ENCODE measurements around the gene TCEA2. TPM values are rescaled to one million over a fixed set of nuclear protein-coding genes. Genes with fewer than 3 reads are reported as not detected.

Gene TCEA2
- total RNA-seq, 1 experiment from 2014 or later, result 28.2 TPM

DNA sequence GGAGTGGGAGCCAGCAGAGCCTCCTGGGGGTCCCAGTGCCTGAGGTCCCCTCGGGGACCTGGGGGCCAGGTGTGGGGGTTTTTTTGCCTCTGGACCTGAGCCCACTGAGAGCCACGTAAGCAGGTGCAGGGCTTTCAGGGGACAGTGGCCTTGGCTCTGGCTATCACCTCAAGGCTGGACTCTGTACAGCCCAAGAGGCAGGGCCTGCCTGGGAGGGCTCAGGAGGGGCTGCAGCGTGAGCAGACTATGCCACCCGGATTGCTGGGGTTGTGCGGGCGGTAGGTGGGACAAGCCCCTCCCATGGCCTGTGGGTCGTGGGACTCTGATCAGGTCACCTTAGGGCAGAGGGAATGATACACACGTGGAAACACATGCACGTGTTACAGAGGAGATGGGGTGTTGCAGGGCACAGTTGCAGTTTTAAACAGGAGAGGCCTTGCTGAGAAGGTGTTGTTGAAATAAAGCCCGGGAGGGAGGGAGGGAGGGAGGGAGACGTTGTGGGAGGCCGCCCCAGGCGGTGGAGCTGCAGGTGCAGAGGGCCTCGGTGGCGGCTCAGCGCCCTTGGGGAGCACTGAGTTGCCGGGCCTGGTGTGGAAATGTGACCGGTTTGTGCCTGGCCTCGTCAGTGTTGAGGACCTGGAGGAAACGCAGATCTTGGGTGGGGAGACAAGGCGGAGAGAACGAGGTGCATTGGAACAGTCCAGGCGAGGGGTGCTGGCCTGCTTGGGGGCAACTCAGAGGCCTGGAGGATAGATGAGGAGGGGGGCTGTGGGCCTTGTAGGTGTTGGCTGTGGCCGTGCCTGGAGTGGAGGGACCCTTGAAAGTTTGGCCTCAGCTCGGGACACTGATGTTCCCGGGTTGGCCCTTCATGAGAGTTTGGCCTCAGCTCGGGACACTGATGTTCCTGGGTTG, 2.3 kb downstream of the TCEA2 start:
- DNase-seq (ENCODE audit: low read depth), result no peak

DNA sequence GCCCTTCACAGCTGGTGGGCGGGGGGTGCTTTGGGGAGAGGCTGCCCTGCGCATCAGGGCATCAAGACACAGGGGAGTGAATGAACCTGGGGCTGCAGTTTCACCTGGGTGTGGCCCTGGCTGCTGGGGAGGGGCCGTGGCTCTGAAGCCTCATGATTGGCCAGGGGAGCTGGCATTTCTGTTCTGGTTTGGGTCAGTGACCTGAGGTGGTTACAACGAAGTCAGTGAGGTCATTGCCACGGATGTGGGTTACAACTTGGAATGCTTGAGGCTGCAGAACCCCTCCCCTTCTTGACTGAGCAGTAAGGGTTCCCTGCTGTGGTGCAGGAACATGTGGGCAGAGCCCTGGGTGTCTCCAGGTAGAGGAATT, 3.0 kb downstream of the TCEA2 start:
- DNase-seq (ENCODE audit: low read depth), result peak; percentile 81

DNA sequence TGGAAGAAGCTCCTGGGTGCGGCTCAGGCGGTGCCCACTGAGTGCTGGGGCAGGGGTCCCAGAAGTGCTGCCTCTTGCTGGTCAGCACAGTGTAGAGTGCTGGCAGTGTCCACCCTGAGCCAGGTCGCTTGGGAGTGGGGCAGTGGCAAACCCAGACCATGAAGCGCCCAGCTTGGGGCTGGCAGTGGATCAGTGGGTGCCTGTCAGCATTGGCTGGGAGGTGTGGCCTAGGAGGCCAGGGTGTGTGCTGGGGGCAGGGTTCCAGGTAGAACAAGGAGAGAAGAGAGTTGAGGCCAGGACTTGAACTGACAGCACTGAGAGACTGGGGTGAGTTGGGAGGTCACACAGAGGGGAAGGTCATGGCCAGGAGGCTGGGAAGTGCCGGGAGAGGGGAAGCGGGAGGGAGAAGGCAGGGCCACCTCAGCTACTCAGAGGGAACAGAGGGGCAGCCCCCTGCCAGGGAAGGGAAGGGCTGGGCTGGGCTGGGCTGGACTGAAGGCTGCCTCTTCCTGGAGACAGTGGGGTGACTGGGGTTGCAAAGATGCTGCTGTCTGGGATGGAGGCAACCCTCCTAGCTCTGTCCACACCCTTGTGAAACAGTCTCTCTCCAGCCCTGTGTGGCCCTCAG, 4.1 kb downstream of the TCEA2 start:
- DNase-seq (ENCODE audit: low read depth), result no peak

- no peak for DNase-seq (ENCODE audit: low read depth)
Observed at GRCh38 chr20:64067733-64068307, 4.8 kb downstream of the TCEA2 start.

DNA sequence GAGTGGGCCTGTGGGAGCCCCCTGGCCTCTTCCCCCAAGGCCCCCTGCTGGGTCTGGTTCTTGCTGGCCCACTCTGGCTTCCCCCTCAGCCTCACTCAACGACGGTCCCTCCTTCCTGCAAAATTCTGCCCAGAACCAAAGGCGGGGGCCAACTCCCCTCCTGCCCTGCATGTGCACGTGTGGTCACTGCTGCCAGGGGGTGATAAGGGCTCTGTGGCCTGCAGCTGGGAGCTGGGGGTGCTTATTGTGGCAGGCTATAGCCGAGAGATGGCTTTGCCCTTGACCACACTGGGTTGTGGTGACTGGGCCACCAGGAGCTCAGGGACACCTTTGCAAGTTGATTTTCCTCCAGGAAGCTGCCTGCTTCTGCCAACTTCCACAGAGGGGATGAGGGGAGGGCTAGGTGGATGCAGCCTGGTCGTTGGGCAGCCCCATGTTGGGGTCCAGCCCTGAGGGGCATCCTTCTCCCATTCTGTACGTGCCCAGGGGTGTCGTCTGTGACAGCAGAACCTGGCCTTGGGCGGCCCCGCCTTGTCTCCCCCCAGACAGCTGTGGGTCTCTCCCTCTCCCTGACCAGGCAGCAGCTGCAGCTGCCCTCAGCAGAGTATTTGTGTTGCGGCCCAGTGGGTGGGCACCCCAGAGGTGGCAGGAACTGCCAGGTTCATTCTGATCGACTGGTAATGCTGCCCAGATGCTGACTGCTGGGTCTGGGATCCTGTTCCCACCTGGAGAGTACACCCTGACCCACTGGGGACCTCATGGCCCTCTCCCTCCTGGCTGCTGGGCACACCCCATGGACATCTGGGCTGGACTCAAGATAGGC, 5.6 kb downstream of the TCEA2 start:
- no peak for DNase-seq (ENCODE audit: low read depth)

GRCh38 chr20:64069209-64069613, 6.2 kb downstream of the TCEA2 start:
- no peak for DNase-seq (ENCODE audit: low read depth)

- DNase-seq (ENCODE audit: low read depth), result peak; percentile 29
Observed at GRCh38 chr20:64069614-64070243, 6.7 kb downstream of the TCEA2 start.

GRCh38 chr20:64070244-64070993, 7.4 kb downstream of the TCEA2 start:
- DNase-seq (ENCODE audit: low read depth), result no peak

DNA sequence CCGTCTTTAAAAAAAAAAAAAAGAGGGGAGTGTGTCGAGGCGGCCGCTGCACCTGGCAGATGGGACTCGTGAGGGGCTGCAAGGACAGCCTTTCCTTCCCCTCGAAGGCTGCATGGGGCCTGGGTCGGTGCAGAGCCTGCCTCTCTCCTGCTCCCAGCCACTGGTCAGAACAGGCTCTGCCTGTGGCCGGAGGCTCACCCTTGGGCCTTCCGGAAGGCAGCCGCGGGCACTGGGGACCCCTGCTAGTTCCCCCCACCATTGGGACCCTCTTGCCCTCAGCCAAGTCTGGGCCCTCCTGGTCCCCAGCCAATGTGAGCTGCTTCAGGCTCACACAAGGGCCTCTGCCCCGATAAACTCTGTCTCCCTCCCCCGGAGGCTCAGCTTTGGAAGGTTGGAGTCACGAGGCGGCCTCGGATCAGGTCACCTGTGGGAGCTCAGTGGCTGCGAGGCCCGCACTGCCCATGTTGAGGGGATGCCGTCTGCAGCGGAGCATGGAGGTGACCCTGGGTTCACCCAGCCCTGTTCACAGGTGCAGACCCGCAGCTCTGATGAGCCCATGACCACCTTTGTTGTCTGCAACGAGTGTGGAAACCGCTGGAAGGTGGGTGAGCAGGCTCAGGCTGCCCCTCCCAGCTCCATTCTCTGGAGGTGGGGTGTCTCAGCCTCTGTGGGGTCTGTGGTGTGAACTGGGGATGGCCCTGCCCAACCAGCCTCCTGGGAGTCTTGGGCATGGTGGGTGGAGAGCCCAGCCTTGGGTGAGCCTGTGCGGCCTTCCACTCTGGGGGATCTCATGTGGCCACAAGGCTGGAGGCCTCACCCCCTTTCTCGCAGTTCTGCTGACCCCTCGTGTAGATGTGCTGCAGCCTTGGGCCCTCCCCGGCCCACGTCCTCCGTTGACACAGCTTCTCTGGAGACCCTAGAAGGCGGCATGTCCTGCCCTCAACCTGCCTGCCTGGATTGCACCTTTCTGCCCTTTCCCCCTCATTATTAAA, 8.6 kb downstream of the TCEA2 start:
- no peak for DNase-seq (ENCODE audit: low read depth)

GRCh38 chr20:64072498-64073063, 9.6 kb downstream of the TCEA2 start:
- DNase-seq (ENCODE audit: low read depth), result no peak

DNA sequence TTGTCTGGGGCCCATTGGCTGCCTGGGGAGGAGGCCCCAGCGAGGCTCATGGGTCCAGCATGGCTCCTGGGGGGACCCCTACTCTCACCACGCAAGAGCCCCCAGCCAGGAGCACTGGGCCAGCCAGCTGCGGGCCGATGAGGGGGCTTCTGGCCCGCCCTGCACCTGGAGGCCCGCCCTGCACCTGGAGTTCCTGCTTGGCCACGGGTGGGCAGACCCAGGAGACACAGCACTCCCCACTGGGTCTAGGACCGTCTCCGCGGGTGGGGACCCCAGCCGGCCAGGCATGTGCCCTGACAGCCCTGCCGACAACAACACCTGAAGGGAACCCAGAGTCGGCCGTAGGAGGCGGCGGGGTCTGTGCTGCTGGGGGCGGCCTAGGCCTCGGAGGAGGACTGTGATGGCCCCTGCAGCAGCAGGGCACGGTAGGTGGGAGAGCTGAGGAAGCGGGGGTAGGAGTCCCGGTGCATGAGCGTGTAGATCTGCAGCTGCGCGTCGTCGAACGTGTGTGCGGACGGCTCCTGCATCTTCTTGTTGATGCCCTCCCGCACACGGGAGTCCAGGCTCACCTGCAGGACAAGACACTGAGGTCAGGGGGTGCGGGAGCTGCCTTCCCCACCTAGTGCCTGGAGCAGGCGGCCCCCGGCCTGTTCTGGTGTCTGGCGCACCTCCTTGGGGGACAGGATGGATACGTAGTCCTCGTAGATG, 10.6 kb downstream of the TCEA2 start:
- no peak for DNase-seq (ENCODE audit: low read depth)

DNA sequence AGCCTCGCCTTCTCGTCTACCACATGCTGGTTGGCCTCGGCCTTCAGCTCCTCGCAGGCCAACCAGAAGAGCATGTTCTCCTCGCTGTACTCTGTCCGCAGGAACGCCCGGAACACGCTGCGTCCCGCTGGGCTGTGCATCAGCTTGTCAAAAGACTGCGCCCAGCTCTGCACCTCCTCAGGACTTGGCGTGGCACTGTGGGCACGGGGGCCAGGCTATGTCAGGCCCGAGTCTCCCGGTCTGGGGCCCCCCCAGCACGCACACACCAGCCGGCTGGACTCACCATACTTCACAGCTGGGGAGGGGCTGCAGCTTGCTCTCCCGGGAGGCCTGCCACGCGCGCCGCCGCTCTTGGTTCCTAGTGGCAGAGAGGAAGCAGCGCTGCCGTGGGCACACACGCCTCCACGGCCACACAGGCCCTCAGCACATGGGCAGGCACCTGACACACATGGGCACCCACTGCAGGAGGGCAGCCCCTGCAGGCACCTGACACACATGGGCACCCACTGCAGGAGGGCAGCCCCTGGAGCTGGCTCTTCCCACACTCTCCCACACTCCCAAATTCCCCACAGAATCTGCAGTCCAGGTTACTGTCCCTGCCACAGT, 11.3 kb downstream of the TCEA2 start:
- no peak for DNase-seq (ENCODE audit: low read depth)

- no peak for DNase-seq (ENCODE audit: low read depth)
Observed at GRCh38 chr20:64074963-64075362, 12.0 kb downstream of the TCEA2 start.

DNA sequence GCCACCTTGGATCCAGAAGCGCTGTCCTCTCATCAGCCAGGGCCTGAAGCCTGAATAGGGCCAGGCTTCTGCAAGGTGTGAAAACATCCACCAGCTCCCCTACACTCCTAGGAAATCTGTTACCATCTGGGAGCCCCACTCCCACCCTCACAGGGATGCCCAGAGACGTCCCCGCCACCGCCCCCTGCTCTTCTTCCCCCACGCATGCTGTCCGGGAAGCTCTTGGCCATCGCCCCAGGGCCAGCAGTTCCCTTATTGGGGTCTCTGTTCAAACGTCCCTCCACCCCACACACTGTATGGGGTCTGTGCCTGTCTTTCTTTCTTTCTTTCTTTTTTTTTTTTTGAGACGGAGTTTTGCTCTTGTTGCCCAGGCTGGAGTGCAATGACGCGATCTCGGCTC, 12.6 kb downstream of the TCEA2 start:
- DNase-seq (ENCODE audit: low read depth), result no peak

DNA sequence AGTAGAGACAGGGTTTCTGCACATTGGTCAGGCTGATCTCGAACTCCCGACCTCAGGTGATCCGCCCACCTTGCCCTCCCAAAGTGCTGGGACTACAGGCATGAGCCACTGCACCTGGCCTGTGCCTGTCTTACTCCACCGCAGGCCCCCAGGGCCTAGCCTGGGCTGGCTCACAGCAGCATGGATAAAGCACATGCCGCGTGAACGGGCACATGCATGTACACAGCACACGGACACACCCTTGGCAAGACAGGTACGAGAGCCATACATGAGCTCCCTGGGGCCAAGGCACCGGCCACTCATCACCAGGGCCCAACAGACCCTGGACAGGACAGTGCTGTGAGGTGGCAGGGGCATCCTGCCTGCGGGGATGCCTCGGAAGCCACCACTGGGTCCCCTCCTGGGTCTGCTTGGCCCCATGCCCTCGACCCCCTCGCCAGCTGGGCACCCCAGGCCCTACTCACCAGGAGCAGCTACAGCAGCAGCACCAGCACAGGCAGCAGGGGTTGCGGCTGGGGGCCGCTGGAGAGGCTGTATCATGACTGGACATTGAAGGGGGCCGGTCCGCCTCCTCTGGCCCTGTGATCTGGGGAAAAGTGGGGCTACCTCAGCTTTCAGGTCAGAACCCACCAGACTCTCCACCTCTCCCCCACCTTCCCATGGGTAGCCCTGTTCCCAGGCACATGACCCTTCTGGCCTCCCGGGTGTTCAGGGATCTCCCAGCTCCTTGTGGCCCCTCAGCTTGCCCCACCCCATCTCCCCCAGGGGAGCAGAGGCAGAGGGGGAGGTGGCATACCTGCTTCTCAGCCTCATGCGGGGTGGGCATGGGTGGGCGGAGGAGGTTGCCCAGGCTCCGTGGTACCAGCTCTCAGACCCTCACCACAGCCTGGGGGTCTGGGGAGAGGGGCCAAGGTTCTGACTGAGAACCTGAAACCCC, 13.3 kb downstream of the TCEA2 start:
- DNase-seq (ENCODE audit: low read depth), result no peak

DNA sequence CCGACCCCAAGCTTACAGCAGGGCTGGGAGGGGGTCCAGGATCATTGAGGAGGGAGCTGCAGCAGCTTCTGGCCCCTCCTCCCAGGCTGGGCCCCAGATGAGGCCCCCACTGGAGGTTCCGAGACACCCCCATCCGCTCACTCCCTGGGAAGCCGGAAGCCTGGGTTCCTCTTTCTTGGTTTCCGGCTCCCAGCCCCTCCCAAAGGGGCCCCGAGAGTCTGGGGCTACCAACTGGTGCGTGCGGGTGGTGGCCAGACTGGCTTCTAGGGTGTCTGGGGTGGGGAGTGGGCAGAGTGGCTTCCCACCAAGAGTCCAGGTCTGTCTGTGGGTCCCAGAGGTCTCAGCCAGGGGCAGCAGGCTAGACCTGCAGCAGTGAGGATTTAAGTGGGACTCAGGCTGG, 14.1 kb downstream of the TCEA2 start:
- DNase-seq (ENCODE audit: low read depth), result no peak

DNA sequence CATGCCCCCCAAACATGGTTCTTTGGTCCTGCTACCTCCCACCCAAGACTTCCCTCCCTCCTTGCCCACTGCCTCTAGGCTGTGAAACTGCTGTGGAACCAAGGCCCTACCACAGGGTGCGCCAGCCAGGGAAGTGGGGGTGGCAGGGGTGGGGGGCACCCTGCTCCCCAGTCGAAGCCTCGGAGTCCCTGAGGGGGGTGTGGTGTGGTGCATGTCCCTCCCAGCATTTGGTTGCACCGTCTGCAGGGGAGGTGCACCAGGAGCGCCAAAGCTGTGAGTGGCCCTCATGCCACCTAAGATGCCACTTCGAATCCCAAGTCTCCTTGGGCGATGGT, 14.5 kb downstream of the TCEA2 start:
- DNase-seq (ENCODE audit: low read depth), result no peak

Data from RPMI7951 (cell line).